ENCODE data around the gene PEPD. TPM values are rescaled to one million over a fixed set of nuclear protein-coding genes. Genes with fewer than 3 reads are reported as not detected.

The PEPD gene
- total RNA-seq, 1 donor from 2014 or later: 23.8 TPM

- Mint-ChIP-seq H3K4me3 (ENCODE audit: low read depth) (peak overlapping the region; percentile 97), H3K27me3 (ENCODE audit: low read depth) (no peaks in the 10 kb centered on the region), H3K36me3 (ENCODE audit: low read depth) (peaks cover 28% of the 10 kb centered on the region), H3K4me1 (ENCODE audit: low read depth) (peaks cover 42% of the 10 kb centered on the region), H3K9me3 (no peaks in the 10 kb centered on the region), H3K27ac (peak overlapping the region; percentile 77)
- no peak for DNase-seq (ENCODE audit: low spot score)
- intact Hi-C loops (cut with micrococcal nuclease): loop anchor here (5.0 kb wide), 1 partner anchor 72 kb away; the partner anchor contains the start of gene CEBPA
Observed at GRCh38 chr19:33374236-33374714, 147.3 kb downstream of the PEPD start.

GRCh38 chr19:33373453-33374235 is 147.9 kb downstream of the PEPD start, which contains the start of gene CEBPG:
CEBPG (plus strand) TSS chr19:33373709; CDS start chr19:33379240, 5,531 bp downstream.
- H3K9me3 Mint-ChIP-seq: no peaks in the 10 kb centered on the region
- intact Hi-C loops (cut with micrococcal nuclease): loop anchor here (5.0 kb wide), 1 partner anchor 71 kb away; the partner anchor contains the start of gene CEBPA
- peaks cover 40% of the 10 kb centered on the region for H3K4me1 Mint-ChIP-seq (ENCODE audit: low read depth)
- peak within 1 kb of the TSS; percentile 97 for H3K4me3 Mint-ChIP-seq (ENCODE audit: low read depth)
- H3K36me3 Mint-ChIP-seq (ENCODE audit: low read depth): peaks cover 22% of the 10 kb centered on the region
- H3K27me3 Mint-ChIP-seq (ENCODE audit: low read depth): peaks cover 2% of the 10 kb centered on the region
- peak; percentile 93 for DNase-seq (ENCODE audit: low spot score)
- peak within 1 kb of the TSS; percentile 77 for H3K27ac Mint-ChIP-seq

- H3K4me1 Mint-ChIP-seq (ENCODE audit: low read depth): peaks cover 21% of the 10 kb centered on the region
- no peak for DNase-seq (ENCODE audit: low spot score)
- H3K9me3 Mint-ChIP-seq: no peaks in the 10 kb centered on the region
- H3K36me3 Mint-ChIP-seq (ENCODE audit: low read depth): peaks cover 9% of the 10 kb centered on the region
- no peak overlapping the region for H3K4me3 Mint-ChIP-seq (ENCODE audit: low read depth)
- intact Hi-C loops (cut with micrococcal nuclease): loop anchor here (5.0 kb wide), 1 partner anchor 68 kb away; the partner anchor contains the start of gene CEBPA
- H3K27ac Mint-ChIP-seq: no peak overlapping the region
- peaks cover 19% of the 10 kb centered on the region for H3K27me3 Mint-ChIP-seq (ENCODE audit: low read depth)
Observed at GRCh38 chr19:33370783-33371182, 150.8 kb downstream of the PEPD start.

GRCh38 chr19:33368074-33368864 is 153.3 kb downstream of the PEPD start:
- DNase-seq (ENCODE audit: low spot score): no peak
- no peak overlapping the region for H3K27ac Mint-ChIP-seq

GRCh38 chr19:33366897-33367296 is 154.7 kb downstream of the PEPD start:
- no peaks in the 10 kb centered on the region for H3K9me3 Mint-ChIP-seq
- DNase-seq (ENCODE audit: low spot score): no peak
- H3K36me3 Mint-ChIP-seq (ENCODE audit: low read depth): no peaks in the 10 kb centered on the region
- no peak overlapping the region for H3K27ac Mint-ChIP-seq
- H3K4me3 Mint-ChIP-seq (ENCODE audit: low read depth): no peak overlapping the region
- intact Hi-C loops (cut with micrococcal nuclease): no loop called here
- H3K4me1 Mint-ChIP-seq (ENCODE audit: low read depth): no peaks in the 10 kb centered on the region
- H3K27me3 Mint-ChIP-seq (ENCODE audit: low read depth): peaks cover 26% of the 10 kb centered on the region

More at GRCh38 chr19:33368074-33368864, 153.3 kb downstream of the PEPD start:
- Mint-ChIP-seq H3K9me3 (no peaks in the 10 kb centered on the region), H3K4me1 (ENCODE audit: low read depth) (peaks cover 4% of the 10 kb centered on the region), H3K27me3 (ENCODE audit: low read depth) (peaks cover 21% of the 10 kb centered on the region), H3K4me3 (ENCODE audit: low read depth) (no peak overlapping the region), H3K36me3 (ENCODE audit: low read depth) (no peaks in the 10 kb centered on the region)
- intact Hi-C loops (cut with micrococcal nuclease): no loop called here

GRCh38 chr19:33366127-33366526 is 155.5 kb downstream of the PEPD start:
- no peaks in the 10 kb centered on the region for H3K4me1 Mint-ChIP-seq (ENCODE audit: low read depth)
- H3K27ac Mint-ChIP-seq: no peak overlapping the region
- no peak for DNase-seq (ENCODE audit: low spot score)
- H3K36me3 Mint-ChIP-seq (ENCODE audit: low read depth): no peaks in the 10 kb centered on the region
- H3K4me3 Mint-ChIP-seq (ENCODE audit: low read depth): no peak overlapping the region
- peaks cover 26% of the 10 kb centered on the region for H3K27me3 Mint-ChIP-seq (ENCODE audit: low read depth)
- H3K9me3 Mint-ChIP-seq: no peaks in the 10 kb centered on the region
- intact Hi-C loops (cut with micrococcal nuclease): no loop called here

- no peaks in the 10 kb centered on the region for H3K36me3 Mint-ChIP-seq (ENCODE audit: low read depth)
- H3K27me3 Mint-ChIP-seq (ENCODE audit: low read depth): peaks cover 26% of the 10 kb centered on the region
- H3K4me1 Mint-ChIP-seq (ENCODE audit: low read depth): no peaks in the 10 kb centered on the region
- H3K9me3 Mint-ChIP-seq: no peaks in the 10 kb centered on the region
- no peak for DNase-seq (ENCODE audit: low spot score)
- H3K27ac Mint-ChIP-seq: no peak overlapping the region
- intact Hi-C loops (cut with micrococcal nuclease): no loop called here
- H3K4me3 Mint-ChIP-seq (ENCODE audit: low read depth): no peak overlapping the region
Observed at GRCh38 chr19:33365691-33366090, 155.9 kb downstream of the PEPD start.

GRCh38 chr19:33363476-33363875 is 158.1 kb downstream of the PEPD start:
- no peak for DNase-seq (ENCODE audit: low spot score)
- Mint-ChIP-seq H3K4me1 (ENCODE audit: low read depth) (no peaks in the 10 kb centered on the region), H3K36me3 (ENCODE audit: low read depth) (no peaks in the 10 kb centered on the region), H3K27ac (no peak overlapping the region), H3K9me3 (no peaks in the 10 kb centered on the region), H3K4me3 (ENCODE audit: low read depth) (no peak overlapping the region), H3K27me3 (ENCODE audit: low read depth) (peaks cover 24% of the 10 kb centered on the region)
- intact Hi-C loops (cut with micrococcal nuclease): no loop called here

- H3K36me3 Mint-ChIP-seq (ENCODE audit: low read depth): no peaks in the 10 kb centered on the region
- no peaks in the 10 kb centered on the region for H3K4me1 Mint-ChIP-seq (ENCODE audit: low read depth)
- no peaks in the 10 kb centered on the region for H3K9me3 Mint-ChIP-seq
- no peak for DNase-seq (ENCODE audit: low spot score)
- intact Hi-C loops (cut with micrococcal nuclease): no loop called here
- no peak overlapping the region for H3K27ac Mint-ChIP-seq
- H3K4me3 Mint-ChIP-seq (ENCODE audit: low read depth): no peak overlapping the region
- H3K27me3 Mint-ChIP-seq (ENCODE audit: low read depth): peaks cover 19% of the 10 kb centered on the region
Observed at GRCh38 chr19:33362508-33363228, 158.9 kb downstream of the PEPD start.

- intact Hi-C loops (cut with micrococcal nuclease): no loop called here
- H3K36me3 Mint-ChIP-seq (ENCODE audit: low read depth): no peaks in the 10 kb centered on the region
- no peaks in the 10 kb centered on the region for H3K4me1 Mint-ChIP-seq (ENCODE audit: low read depth)
- no peaks in the 10 kb centered on the region for H3K9me3 Mint-ChIP-seq
- no peak for DNase-seq (ENCODE audit: low spot score)
- H3K4me3 Mint-ChIP-seq (ENCODE audit: low read depth): no peak overlapping the region
- no peak overlapping the region for H3K27ac Mint-ChIP-seq
- peaks cover 5% of the 10 kb centered on the region for H3K27me3 Mint-ChIP-seq (ENCODE audit: low read depth)
Observed at GRCh38 chr19:33359581-33359980, 162.0 kb downstream of the PEPD start.

- no peaks in the 10 kb centered on the region for H3K9me3 Mint-ChIP-seq
- no peak for DNase-seq (ENCODE audit: low spot score)
- H3K4me1 Mint-ChIP-seq (ENCODE audit: low read depth): no peaks in the 10 kb centered on the region
- H3K27me3 Mint-ChIP-seq (ENCODE audit: low read depth): peaks cover 5% of the 10 kb centered on the region
- H3K36me3 Mint-ChIP-seq (ENCODE audit: low read depth): no peaks in the 10 kb centered on the region
- no peak overlapping the region for H3K27ac Mint-ChIP-seq
- H3K4me3 Mint-ChIP-seq (ENCODE audit: low read depth): no peak overlapping the region
- intact Hi-C loops (cut with micrococcal nuclease): no loop called here
Observed at GRCh38 chr19:33358408-33358807, 163.2 kb downstream of the PEPD start.

GRCh38 chr19:33357556-33357955 is 164.0 kb downstream of the PEPD start:
- Mint-ChIP-seq H3K27me3 (ENCODE audit: low read depth) (peaks cover 4% of the 10 kb centered on the region), H3K4me3 (ENCODE audit: low read depth) (no peak overlapping the region), H3K4me1 (ENCODE audit: low read depth) (no peaks in the 10 kb centered on the region), H3K27ac (no peak overlapping the region), H3K9me3 (no peaks in the 10 kb centered on the region), H3K36me3 (ENCODE audit: low read depth) (no peaks in the 10 kb centered on the region)
- intact Hi-C loops (cut with micrococcal nuclease): no loop called here
- no peak for DNase-seq (ENCODE audit: low spot score)

Measured in activated T-helper 2 cell treated with anti-CD3 and anti-CD28 coated beads, Interferon-gamma antibody, Interleukin-2, Interleukin-4, amounts not matched to agents 10 μg/mL and 5 μg/mL and 100 μg/mL, durations not matched to agents 14 hours and 24 hours and 36 hours (primary cell).